OCI-LY7 (cell line): ENCODE measurements around the gene ARAP1.

Source experiments
- CTCF ChIP-seq: fragments of 200-600 bp; sonication (generic); conservative IDR thresholded peaks from 2 replicates; pipeline ENCODE4 v1.5.1; 2014; ENCODE audit warnings: mild to moderate bottlenecking, antibody characterized with exemption, low read length, moderate library complexity, mixed read lengths
- EZH2phosphoT487 ChIP-seq: fragments of 200-600 bp; sonication (generic); IDR thresholded peaks from 2 replicates; pipeline ENCODE4 v1.6.1; 2018; ENCODE audit warnings: low read depth, borderline replicate concordance, mild to moderate bottlenecking, mixed run types, antibody characterized with exemption, low read length, moderate library complexity, mixed read lengths

DNA sequence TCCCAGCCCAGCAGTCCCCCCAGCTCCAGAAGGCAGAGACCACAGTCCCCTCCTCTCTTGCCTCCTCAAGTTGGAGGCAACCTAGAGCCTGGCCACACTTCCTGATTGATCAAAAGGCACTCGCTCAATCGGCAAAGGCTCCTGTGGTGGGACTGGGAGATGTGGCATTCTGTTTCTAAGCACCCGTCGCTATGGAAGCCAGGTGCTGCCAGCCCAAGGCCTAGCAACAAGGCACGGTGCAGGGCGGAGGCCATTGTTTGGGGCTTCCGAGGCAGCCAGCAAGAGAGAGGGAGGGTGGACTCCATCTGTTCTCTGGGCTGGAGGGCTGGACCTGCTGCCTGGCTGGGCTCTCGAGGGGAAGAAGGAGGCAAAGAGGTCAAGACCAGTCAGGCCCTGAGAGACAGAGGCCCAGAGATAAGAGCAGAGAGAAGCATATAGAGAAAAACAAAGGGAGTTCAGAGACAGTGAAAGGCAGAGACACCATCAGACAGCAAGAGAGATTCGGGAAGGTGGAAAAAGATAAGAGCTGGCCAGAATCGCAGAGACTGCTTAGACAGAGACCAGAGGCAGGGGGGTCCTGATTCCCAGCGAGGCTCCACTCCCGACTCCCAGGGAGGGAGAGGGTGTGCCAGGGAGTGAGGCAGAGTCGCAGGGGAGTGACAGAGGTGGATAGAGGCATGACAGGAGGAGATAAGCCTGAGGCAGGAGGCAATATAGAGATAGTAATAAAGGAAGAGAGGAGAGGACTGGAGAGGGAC lies 99.2 kb downstream of the ARAP1 start:
- no peak for TF ChIP-seq CTCF
- no peak for TF ChIP-seq EZH2phosphoT487
